Activated gamma-delta T cell treated with anti-CD3 and anti-CD28 coated beads, Interleukin-2, amount 50 U/mL, for 16 hours (primary cell): ENCODE data around the gene TKT.

Experiments used
- DNase-seq: peaks from one replicate; pipeline ENCODE4 v3.0.0-alpha.2; 2020; ENCODE audit warnings: low read depth

The TKT gene

GRCh38 chr3:53224026-53224425 lies 31.8 kb downstream of the TKT start:
- no peak for DNase-seq

GRCh38 chr3:53223541-53223966 lies 32.3 kb downstream of the TKT start:
- DNase-seq, result no peak

- no peak for DNase-seq
These were observed 32.8 kb downstream of the TKT start for GRCh38 chr3:53223025-53223424.

GRCh38 chr3:53222183-53222901 lies 33.5 kb downstream of the TKT start:
- no peak for DNase-seq

- no peak for DNase-seq
These were observed 34.0 kb downstream of the TKT start for GRCh38 chr3:53221827-53222182.

- no peak for DNase-seq
These were observed 34.5 kb downstream of the TKT start for GRCh38 chr3:53221345-53221744.

- DNase-seq, result peak; percentile 63
These were observed 35.8 kb downstream of the TKT start for GRCh38 chr3:53219895-53220483.

GRCh38 chr3:53218131-53218530 lies 37.7 kb downstream of the TKT start:
- no peak for DNase-seq

- no peak for DNase-seq
These were observed 38.6 kb downstream of the TKT start for GRCh38 chr3:53217175-53217574.

GRCh38 chr3:53216723-53217122 lies 39.1 kb downstream of the TKT start:
- DNase-seq, result no peak

GRCh38 chr3:53215816-53216215 lies 40.0 kb downstream of the TKT start:
- no peak for DNase-seq

- no peak for DNase-seq
These were observed 42.5 kb downstream of the TKT start for GRCh38 chr3:53213276-53213675.

GRCh38 chr3:53211706-53212702 lies 43.8 kb downstream of the TKT start:
- DNase-seq, result no peak

GRCh38 chr3:53202331-53203015 lies 53.3 kb downstream of the TKT start:
- no peak for DNase-seq

- DNase-seq, result no peak
These were observed 55.0 kb downstream of the TKT start for GRCh38 chr3:53200501-53201498.

GRCh38 chr3:53199834-53200233 lies 56.0 kb downstream of the TKT start:
- DNase-seq, result no peak

GRCh38 chr3:53198996-53199395 lies 56.8 kb downstream of the TKT start:
- DNase-seq, result no peak

GRCh38 chr3:53198256-53198977 lies 57.4 kb downstream of the TKT start:
- no peak for DNase-seq

- no peak for DNase-seq
These were observed 59.0 kb downstream of the TKT start for GRCh38 chr3:53196575-53197407.
